Left kidney (tissue), 2 donors: Measurements from ENCODE around the gene GRAMD1B. TPM values are rescaled to one million over a fixed set of nuclear protein-coding genes. Genes with fewer than 3 reads are reported as not detected.

Experiments
- DNase-seq: peaks from one replicate; pipeline ENCODE4 v3.0.0-alpha.2; 2013
- polyA plus RNA-seq: library from polyadenylated mRNA; unstranded; fragments of 120-200 nt; gene quantifications from one replicate; pipeline ENCODE4 v1.2.1, GENCODE V29; 2013; ENCODE audit not compliant: insufficient read length

The GRAMD1B gene
- polyA plus RNA-seq, 1 donor, result 13.0 TPM

- DNase-seq, result no peak
Observed at GRCh38 chr11:123535401-123535800, 105.3 kb downstream of the GRAMD1B start.

GRCh38 chr11:123536690-123537437 lies 106.8 kb downstream of the GRAMD1B start:
- no peak for DNase-seq

- no peak for DNase-seq
Observed at GRCh38 chr11:123537726-123538125, 107.7 kb downstream of the GRAMD1B start.

GRCh38 chr11:123543797-123544196 lies 113.7 kb downstream of the GRAMD1B start:
- no peak for DNase-seq

GRCh38 chr11:123544631-123545375 lies 114.7 kb downstream of the GRAMD1B start:
- DNase-seq, result no peak

- no peak for DNase-seq
Observed at GRCh38 chr11:123545726-123546270, 115.7 kb downstream of the GRAMD1B start.

- DNase-seq, result no peak
Observed at GRCh38 chr11:123546515-123546914, 116.4 kb downstream of the GRAMD1B start.

- no peak for DNase-seq
Observed at GRCh38 chr11:123547180-123547579, 117.1 kb downstream of the GRAMD1B start.

GRCh38 chr11:123548774-123549173 lies 118.7 kb downstream of the GRAMD1B start:
- DNase-seq, result no peak

GRCh38 chr11:123549926-123550917 lies 120.2 kb downstream of the GRAMD1B start:
- DNase-seq, result no peak

GRCh38 chr11:123551079-123551478 lies 121.0 kb downstream of the GRAMD1B start:
- DNase-seq, result no peak

GRCh38 chr11:123556633-123557032 lies 126.6 kb downstream of the GRAMD1B start:
- DNase-seq, result no peak

- DNase-seq, result no peak
Observed at GRCh38 chr11:123558536-123559315, 128.7 kb downstream of the GRAMD1B start.

- DNase-seq, result no peak
Observed at GRCh38 chr11:123559523-123559955, 129.5 kb downstream of the GRAMD1B start.

GRCh38 chr11:123560006-123560405 lies 129.9 kb downstream of the GRAMD1B start:
- DNase-seq, result peak; percentile 57

- DNase-seq, result no peak
Observed at GRCh38 chr11:123561431-123561800, 131.3 kb downstream of the GRAMD1B start.

- DNase-seq, result peak; percentile 28
Observed at GRCh38 chr11:123562158-123562557, 132.1 kb downstream of the GRAMD1B start.

- no peak for DNase-seq
Observed at GRCh38 chr11:123562829-123563228, 132.8 kb downstream of the GRAMD1B start.

- DNase-seq, result no peak
Observed at GRCh38 chr11:123564221-123564620, 134.2 kb downstream of the GRAMD1B start.

- no peak for DNase-seq
Observed at GRCh38 chr11:123566852-123567251, 136.8 kb downstream of the GRAMD1B start.

- no peak for DNase-seq
Observed at GRCh38 chr11:123567466-123567865, 137.4 kb downstream of the GRAMD1B start.
